Activated CD4-positive, alpha-beta T cell treated with anti-CD3 and anti-CD28 coated beads, Interleukin-10, Interleukin-2, amounts not matched to agents 100 ng/mL and 50 ng/mL, durations not matched to agents 16 hours and 8 hours (primary cell): Measurements from ENCODE around the gene KLHDC10.
"Not testable (repeated sequence)": the region's sequence is repeated elsewhere in the genome, so short reads cannot be mapped to it uniquely, and the experiment has no call there.

Source experiments
- DNase-seq: peaks from one replicate; pipeline ENCODE4 v3.0.0-alpha.2; 2020

The KLHDC10 gene

GRCh38 chr7:130083497-130083896 lies 13.2 kb downstream of the KLHDC10 start:
- not testable (repeated sequence) for DNase-seq

- peak; percentile 24 for DNase-seq
Observed at GRCh38 chr7:130084037-130084875, 13.9 kb downstream of the KLHDC10 start.

GRCh38 chr7:130085235-130085634 lies 14.9 kb downstream of the KLHDC10 start:
- not testable (repeated sequence) for DNase-seq

DNA sequence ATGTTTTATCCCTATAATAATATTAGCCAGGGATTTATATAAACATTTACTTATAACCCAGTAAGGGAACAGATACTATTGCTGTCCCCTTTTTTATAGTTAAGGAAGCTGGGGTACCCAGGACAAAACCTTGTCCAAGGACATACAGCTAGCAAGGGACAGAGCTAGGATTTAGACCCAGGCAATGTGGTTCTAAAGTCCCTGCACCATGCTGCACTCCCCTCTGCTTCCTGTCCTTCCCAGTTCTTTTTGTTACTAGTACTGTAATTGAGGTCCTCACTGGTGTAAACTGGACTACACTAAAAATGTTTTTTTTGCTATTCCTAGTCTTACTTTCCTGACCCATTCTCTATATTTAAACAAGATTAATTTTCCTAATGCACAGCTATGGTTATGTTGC lies 16.6 kb downstream of the KLHDC10 start:
- DNase-seq, result no peak

DNA sequence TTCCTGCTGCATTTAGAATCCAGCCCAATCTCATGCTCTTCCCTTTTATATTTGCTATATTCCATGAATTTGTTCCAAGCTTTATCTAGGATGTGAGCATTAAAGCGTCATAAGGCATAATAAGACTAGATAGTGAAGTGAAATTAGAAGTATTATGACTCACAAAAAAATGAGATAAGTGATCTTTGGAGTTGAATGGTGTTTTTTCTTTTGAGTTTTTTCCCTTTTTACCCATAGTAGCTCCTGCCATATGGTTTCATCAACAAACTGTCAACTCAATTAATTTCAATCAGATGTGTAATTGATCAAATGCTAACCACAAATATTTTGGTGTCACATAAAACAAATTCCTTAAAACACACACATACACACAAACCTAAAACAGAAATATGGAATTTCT lies 17.0 kb downstream of the KLHDC10 start:
- DNase-seq, result no peak

- DNase-seq, result peak; percentile 23
Observed at GRCh38 chr7:130090745-130091532, 20.6 kb downstream of the KLHDC10 start.

DNA sequence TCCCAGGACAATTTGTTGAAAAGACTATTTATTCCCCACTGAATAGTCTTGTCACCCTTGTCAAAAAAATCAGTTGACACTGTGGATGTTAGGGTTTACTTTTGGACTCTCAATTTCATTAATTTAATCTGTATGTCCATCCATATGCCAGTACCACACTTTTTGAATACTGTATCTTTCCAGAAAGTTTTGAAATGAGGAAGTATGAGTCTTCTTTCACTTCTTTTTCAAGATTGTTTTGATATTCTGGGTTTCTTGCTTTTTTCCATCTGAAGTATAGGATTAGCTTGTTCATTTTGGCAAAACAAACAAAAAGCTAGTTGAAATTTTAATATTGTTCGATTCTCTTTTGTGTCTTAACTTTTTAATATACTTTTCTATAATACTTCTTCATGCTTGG lies 21.7 kb downstream of the KLHDC10 start:
- DNase-seq, result no peak

GRCh38 chr7:130092598-130092997 lies 22.3 kb downstream of the KLHDC10 start:
- DNase-seq, result no peak

DNA sequence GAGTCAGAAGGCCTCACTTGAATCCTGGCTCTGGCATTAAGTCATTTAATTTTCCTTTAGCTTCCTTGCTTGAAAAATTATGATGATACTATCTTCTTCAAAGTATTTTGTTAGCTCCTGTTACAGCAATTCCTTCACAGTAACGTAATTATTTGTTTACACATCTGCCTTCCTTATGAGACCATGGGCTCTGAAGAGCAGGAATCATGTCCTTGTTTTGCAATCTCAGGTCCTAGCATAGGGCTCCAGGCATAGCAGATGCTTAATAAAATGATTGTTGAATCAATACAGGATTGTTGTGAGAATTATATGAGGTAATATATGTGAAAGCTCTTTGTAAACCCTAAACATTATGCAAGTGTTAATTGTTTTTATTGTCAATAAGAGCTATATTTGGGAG lies 25.5 kb downstream of the KLHDC10 start:
- no peak for DNase-seq

GRCh38 chr7:130096243-130096827 lies 26.0 kb downstream of the KLHDC10 start:
- no peak for DNase-seq

DNA sequence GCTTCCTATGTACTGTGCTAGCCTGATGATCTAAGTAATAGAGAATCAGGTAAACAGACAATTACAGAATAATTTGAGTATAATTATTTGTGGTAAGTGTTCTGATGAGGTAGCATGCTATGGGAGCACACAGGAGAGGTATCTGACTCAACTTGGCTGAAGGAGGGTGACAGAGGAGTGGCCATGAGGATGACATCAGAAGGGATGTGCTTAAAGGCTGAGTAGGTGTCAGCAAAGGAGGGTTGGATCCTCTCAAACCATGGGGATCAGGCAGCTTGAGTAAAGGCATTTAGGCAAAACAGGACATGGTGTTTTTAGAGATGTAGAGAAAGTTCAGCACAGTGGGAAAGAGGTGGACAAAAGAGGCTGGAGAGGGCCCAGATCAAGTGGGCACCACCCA lies 29.0 kb downstream of the KLHDC10 start:
- DNase-seq, result no peak

DNA sequence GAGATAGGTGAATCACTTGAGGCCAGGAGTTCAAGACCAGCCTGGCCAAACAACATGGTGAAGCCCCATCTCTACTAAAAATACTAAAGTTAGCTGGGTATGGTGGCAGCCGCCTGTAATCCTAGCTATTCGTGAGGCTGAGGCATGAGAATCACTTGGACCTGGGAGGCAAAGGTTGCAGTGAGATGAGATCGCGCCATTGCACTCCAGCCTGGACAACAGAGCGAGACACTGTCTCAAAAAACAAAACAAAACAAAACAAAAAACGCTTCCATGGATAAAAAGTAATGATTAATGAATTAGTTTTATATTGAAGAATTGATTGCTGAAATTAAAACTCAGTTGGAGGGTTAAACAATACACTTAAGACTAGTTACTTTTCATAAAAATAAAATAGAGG lies 32.3 kb downstream of the KLHDC10 start:
- no peak for DNase-seq

DNA sequence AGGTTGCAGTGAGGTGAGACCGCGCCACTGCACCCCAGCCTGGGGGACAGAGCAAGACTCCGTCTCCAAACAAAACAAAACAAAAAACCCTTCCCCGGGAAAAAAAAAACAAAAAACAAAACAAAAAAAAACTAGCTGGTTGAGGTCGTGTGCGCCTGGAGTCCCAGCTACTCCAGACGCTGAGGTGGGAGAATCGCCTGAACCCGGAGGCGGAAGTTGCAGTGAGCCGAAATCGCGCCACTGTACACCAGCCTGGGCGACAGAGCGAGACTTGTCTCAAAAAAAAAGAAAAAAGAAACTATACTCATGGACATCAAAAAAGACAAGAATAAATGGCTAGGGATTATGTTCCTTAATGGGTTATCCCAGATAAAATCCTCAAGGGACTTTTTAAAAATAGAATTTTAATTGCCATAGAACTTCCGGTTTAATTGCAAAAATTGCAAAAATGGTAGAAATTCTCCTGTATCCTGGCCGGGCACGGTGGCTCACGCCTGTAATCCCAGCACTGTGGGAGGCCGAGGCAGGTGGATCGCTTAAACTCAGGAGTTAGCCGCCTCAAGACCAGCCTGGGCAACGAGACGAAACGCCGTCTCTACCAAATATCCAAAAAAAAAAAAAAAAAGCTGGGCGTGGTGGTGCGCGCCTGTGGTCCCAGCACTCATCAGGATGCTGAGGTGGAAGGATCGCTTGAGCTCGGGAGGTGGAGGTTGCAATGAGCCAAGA lies 37.8 kb downstream of the KLHDC10 start:
- no peak for DNase-seq

GRCh38 chr7:130108809-130109208 lies 38.5 kb downstream of the KLHDC10 start:
- DNase-seq, result no peak

DNA sequence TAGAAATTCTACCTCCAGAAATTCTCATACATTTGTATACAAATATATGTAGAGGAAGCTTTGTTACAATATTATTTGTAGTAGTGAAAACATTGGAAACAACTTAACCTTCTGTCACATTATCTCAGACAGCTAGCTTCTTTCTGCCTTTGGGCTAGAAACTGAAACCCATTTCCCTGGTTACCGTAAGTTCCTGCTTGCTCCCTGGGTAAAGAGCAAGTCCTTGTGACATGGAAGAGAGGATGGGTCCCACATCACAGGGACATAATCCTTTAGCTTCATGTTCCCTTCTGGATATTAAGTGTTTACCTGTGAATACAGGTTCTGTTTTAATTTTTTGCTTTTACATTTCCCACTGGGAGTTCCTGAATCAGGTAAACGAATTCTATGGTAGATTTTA lies 41.8 kb downstream of the KLHDC10 start:
- DNase-seq, result no peak

DNA sequence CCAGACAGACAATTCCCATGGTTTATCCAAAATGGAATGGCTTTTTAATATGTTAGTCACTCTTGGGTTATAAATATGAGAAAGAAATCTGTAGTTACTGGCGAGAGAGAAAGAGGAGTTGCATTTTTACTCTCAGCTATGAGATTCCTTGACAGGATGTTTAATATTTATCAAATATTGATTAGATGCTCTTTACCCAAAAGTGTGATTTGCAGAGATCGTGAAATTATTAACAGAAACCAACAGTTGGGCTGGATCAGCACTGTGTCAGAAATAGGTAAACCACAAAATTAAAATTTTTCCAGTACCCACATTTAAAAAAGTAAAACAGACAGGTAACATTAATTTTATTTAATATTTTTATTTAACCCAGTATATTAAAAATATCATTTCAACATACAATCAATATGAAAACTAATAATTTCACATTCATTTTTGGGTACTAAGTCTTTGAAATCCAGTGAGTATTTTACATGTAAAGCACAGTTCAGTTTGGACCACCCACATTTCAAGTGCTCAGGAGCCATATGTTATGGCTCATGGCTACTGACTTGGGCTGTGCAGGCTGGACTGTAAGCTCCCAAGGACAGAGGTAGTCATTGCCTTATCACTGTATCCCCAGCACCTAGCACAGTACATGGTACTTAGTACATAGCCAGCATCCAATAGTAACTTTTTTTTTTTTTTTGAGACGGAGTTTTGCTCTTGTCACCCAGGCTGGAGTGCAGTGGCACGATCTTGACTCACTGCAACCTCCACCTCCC lies 42.5 kb downstream of the KLHDC10 start:
- DNase-seq, result no peak

DNA sequence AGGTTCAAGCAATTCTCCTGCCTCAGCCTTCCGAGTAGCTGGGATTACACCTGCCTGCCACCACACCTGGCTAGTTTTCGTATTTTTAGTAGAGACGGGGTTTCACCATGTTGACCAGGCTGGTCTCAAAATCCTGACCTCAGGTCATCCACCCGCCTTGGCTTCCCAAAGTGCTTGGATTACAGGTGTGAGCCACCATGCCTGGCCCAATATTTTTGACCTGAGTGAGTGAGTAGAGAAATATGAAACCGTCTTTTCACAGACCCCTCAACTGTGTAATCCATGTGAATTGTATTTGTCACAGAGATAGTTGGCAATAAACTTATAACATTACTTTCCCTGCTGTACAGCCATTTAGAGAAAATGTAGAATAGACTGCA lies 43.1 kb downstream of the KLHDC10 start:
- DNase-seq, result not testable (repeated sequence)

- no peak for DNase-seq
Observed at GRCh38 chr7:130113887-130114286, 43.6 kb downstream of the KLHDC10 start.

- no peak for DNase-seq
Observed at GRCh38 chr7:130114374-130114773, 44.0 kb downstream of the KLHDC10 start.

- DNase-seq, result no peak
Observed at GRCh38 chr7:130114776-130115175, 44.4 kb downstream of the KLHDC10 start.

- DNase-seq, result peak; percentile 11
Observed at GRCh38 chr7:130118294-130118693, 48.0 kb downstream of the KLHDC10 start.

GRCh38 chr7:130118801-130119200 lies 48.5 kb downstream of the KLHDC10 start:
- no peak for DNase-seq
